ELF-1 (cell line): ENCODE results near the gene GREB1L.
"Not testable (repeated sequence)": the region's sequence is repeated elsewhere in the genome, so short reads cannot be mapped to it uniquely, and the experiment has no call there.

Experiments
- DNase-seq: peaks from one replicate; pipeline ENCODE4 v3.0.0-alpha.2; 2016; ENCODE audit warnings: low read depth, low spot score

Gene GREB1L

GRCh38 chr18:21305621-21306020 is 63.6 kb downstream of the GREB1L start:
- DNase-seq: peak; percentile 38

DNA sequence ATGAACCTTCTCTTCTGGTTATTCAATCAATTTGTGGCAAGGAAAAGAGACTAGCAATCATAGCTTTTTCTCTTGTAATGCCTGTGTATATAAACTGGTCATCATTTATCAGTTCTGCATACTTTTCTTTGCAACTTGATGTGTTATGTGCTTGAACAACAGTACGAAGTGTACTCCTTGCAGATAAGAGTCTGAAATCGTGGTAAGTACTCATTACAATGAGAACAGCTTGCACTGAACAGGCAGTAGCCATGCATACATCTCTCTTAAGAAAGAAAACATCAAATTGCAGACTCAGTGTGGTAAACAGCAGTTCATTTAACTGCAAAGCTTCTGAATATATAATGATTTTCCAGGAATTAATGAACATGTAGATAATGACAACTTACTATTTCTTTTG is 64.3 kb downstream of the GREB1L start:
- no peak for DNase-seq

GRCh38 chr18:21307578-21307977 is 65.5 kb downstream of the GREB1L start:
- no peak for DNase-seq

DNA sequence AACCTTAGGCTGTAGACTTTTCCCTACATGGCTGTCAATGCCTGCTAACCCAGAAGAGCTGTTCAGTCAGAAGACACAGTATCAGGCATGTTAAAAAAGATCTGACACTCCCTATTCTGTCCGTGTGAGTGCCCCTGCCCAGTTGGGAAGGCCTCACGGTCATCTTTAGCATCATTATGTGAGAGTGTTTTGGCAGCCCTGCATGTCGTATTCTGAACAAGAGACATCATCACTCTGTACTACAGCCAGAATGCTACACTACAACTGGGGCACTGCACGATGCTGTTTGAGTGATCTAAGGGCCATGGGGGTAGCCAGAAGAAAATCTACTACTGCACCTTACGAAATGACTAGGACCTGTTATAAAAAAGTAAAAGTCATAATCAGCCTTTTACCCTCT is 67.2 kb downstream of the GREB1L start:
- DNase-seq: no peak

DNA sequence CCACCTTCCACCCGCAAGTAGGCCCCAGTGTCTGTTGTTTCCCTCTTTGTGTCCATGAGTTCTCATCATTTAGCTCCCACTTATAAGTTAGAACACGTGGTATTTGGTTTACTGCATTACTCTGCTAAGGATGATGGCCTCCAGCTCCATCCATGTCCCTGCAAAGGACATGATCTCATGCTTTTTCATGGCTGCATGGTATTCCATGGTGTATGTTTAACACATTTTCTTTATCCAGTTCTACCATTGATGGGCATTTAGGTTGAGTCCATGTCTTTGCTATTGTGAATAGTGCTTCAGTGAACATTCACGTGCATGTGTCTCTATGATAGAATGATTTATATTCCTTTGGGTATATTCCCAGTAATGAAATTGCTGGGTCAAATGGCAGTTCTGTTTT is 69.9 kb downstream of the GREB1L start:
- DNase-seq: not testable (repeated sequence)

DNA sequence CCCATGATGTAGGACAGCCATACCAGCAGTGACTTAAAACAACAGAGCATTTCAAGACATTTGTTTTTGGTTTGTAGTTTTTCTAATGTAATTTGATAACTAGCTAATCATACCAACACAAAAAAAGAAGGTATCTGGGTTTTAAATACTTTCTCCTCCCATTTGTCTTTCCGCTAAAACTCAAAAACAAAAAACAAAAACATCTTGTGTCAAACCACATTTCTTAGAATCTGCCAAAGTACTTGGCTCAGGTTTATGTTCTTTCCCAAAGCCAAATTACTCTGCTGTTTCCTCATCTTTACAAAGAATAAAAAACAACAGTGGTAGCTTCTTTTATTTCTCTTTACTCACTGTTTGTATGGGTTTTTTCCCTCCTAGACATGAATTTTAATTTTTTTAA is 71.5 kb downstream of the GREB1L start:
- DNase-seq: no peak

GRCh38 chr18:21314724-21315123 is 72.7 kb downstream of the GREB1L start:
- DNase-seq: no peak

GRCh38 chr18:21315126-21315525 is 73.1 kb downstream of the GREB1L start:
- DNase-seq: not testable (repeated sequence)

DNA sequence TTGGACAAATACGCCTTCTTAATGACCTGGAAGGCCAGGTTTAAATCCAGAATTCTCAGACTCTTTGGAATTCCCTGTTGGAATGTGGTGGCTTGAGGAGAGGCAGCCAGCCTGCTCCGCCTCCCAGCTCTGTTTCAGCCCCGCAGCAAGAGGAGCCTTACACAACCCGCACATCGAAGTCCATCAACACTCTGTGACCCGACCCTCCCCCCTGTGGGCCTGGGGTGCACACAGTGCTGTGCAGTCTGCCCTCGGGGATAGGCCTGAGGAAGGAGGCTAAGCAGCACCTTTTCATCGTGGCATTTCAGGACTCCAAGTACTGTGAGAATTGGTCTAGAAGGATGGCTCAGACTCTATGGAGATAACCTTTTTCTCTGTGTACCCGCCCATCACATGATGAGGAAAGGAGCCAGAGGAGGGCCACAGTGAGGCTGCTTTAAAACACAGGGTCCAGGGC is 73.7 kb downstream of the GREB1L start:
- peak; percentile 98 for DNase-seq

DNA sequence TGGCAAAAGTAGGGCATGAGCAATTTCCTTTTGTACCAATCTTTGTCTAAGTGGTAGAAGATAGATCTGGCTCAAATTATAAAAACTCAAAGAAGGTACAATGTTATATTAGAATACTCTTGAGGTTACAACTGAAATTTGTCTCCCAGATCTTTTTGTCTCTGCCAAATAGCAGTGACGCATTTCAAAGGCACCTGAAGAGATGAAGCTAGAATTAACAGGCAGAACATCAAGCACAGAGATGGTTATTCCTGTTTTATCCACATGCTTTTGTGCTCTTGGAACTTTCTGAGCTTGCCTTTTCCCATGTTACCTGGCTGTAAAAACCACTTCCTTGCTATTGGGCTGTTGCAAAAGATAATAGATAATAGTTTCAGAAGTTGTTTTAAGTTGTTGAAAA is 74.3 kb downstream of the GREB1L start:
- no peak for DNase-seq

- DNase-seq: no peak
Observed at GRCh38 chr18:21321711-21322110, 79.7 kb downstream of the GREB1L start.

DNA sequence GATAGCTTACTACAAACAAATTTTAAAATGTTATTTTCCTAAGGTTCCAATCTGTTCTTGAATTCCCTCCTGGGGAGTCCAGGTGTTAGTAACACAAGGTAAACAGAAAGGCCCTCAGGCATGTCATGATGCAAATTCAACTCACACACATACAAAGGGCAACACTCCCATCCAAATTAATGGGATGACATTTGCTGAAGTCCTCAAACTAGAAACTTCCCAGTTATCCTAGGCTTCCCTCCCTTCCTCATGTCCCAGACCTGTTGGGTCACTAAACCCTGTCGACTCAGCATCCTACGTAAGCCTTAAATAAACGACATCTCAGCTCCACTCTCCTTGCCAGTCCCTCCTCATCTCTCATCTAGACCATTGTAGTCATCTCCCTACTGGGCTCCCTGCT is 85.1 kb downstream of the GREB1L start:
- peak; percentile 64 for DNase-seq

DNA sequence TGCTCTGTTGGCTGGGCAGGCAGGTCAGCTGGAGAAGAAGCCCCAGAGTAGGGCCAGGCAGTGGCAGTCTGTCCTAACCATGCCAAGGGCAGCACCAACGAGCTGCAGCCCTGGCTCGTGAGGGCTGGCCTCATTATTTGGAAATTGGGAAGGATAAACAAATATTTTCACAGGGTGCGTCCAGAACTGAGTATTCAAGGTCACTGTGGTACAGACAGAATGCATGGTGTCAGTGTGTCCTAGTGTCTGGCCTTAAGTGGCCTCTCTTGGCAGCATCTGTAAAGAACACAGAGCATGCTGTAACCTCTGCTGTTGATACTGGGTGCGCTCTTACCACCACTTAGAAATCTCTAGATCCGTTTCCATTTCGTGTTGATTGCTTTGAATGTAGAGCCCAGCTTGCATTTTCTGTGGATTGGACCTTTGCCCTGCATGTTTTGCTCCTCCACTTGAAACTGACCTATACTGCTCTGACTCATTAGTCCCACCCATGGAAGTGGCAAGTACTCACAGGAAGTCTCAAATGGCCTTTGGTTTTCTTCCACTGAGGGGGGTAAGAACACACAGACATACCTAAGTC is 88.2 kb downstream of the GREB1L start:
- DNase-seq: no peak

DNA sequence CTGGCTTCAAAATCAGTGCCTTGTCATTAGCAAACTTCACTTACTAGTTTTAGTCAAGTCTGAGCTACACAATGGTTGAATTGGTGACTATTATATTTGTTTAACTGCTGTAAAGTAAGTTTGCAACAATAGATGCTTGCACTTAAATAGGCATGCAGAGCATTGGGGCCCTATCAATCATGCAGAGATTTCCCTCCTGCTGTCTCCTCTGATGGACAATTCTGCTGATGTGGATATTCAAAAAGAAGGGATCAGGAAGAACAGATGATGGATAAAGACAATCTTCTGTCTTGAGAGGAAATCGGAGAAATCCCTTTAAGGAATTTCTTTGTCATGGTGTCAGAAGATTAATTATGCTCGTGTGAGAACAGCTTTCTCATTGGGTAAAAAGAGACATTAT is 89.0 kb downstream of the GREB1L start:
- no peak for DNase-seq

- no peak for DNase-seq
Observed at GRCh38 chr18:21335927-21336488, 94.0 kb downstream of the GREB1L start.

DNA sequence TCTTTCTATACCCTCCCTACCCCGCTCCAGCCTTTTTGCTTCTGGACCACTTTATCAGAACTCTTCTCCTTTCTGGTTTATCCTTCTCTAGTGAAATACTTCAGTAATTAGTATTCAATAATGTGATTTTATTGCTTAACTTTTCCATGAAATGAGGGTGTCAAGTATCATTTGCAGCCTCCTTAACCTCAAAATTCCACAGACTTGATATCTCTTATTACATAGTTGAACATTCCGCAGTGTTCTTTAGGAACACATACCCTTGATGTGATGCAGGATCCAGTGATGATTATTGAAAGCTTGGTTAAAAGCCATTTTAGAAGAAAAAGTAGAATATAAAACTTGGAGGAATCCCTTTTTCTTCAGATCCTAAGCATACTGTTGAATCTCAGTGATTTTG is 94.8 kb downstream of the GREB1L start:
- no peak for DNase-seq

DNA sequence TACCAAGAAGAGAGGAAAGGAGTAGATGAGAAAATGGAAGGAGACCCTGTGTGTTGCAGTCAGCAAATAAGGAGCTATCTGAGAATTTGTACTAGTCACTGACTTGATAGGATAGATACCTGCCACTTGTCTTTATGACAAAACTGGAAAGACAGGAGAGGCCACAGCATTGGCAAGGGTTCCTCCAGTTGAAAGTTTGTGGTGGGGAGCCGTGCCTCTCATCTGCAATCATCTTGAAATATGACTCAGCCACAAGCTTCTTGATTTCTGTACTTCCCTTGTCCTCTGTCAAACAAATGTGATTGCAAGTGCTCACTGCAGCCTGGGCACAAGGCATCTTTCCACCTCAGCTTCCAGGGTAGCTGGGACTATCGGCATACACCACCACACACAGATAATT is 99.1 kb downstream of the GREB1L start:
- no peak for DNase-seq

GRCh38 chr18:21342372-21342771 is 100.3 kb downstream of the GREB1L start:
- peak; percentile 63 for DNase-seq

GRCh38 chr18:21344860-21345259 is 102.8 kb downstream of the GREB1L start:
- no peak for DNase-seq

DNA sequence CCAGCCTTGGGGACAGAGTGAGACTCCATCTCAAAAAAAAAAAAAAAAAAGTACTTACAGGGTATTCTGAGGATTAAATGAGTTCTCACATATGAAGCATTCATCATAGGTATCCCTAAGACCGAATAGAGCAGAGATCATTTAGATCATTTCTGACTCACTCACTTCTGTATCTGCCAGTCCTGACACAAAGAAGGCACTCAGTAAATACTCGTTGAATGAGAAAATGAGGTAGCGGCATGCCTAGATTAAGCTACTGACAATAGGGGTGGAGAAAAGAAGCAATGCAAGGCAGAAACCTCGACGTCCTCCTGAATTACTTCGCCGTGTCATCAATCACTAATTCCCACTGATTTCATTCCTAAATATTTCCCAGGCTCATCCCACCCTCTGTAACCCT is 103.8 kb downstream of the GREB1L start:
- no peak for DNase-seq

- DNase-seq: no peak
Observed at GRCh38 chr18:21359746-21360145, 117.7 kb downstream of the GREB1L start.

DNA sequence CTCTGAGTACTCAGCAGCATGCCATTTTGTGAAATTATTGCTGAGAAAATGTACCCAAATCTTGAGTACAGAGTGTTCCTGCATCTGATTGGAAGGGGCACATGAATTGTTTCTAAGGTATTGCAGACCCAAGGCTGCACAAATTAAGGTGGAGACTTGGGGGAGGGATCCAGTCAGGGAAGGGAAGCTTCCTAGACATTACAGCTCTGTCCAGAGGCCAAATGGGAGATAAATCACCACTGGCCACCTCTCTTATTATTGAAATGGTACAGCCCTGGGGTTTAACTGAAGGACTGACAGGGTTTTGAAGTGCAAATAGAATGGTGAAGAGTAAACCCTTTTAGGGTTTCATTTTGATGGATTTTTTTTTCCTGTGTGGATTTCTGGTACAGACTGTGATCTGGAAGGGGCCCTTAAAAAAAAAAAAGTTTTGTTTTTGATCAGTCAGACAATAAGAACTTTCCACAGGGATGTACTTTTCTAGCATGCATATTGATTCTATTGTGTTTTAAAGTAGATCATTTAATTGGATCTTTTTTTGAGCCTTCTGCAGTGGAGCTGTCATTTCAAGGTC is 119.4 kb downstream of the GREB1L start:
- DNase-seq: peak; percentile 79

DNA sequence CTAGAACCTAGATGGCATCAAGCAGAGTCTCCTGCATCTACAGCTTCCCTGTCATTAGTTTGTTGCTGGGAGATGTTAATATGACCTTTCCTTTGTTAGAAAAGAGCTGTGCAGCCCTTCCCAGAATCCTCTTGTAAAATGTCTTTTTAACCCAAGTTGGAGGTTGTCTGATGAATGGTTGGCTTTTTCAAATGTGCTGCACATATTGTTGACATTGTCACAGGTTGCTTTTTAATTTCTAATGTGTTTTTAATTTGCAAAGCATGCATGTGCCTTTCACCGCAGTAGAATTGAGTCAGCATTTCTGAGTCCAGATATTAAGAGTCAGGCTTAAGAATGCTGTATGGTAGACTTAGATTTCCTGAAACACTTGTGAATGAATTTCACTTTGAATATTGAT is 120.8 kb downstream of the GREB1L start:
- no peak for DNase-seq

DNA sequence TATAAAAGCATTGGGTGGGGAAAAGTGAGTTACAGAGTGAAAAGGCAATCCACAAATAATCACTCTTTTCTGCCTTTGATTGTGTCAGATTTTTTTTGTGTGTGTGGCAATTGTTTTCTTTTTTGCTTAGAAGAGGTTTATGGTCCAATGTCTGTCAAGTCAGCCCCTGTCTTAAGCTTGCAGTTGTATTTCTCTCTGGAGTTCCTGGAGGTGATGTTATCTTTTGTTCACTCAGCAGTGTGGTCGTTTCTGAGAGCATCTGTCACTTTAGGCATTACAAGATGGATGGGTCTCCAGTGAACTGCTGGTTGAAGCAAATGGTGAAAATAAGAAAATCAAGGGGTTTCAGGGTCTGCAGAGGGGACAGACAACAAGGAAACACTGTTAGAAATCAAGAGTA is 121.3 kb downstream of the GREB1L start:
- peak; percentile 71 for DNase-seq
